Calu3 (cell line): Measurements from ENCODE around the gene CLRN2. TPM values are rescaled to one million over a fixed set of nuclear protein-coding genes. Genes with fewer than 3 reads are reported as not detected.

Experiments
- BruUV-seq: library from RNA; stranded (reverse); fragments of 400-500 nt; replicated peaks from 2 replicates; lab custom pipeline; 2021; lab: Mats Ljungman, UMichigan
- CTCF ChIA-PET: fragments of 300-600 bp; sonication (Branson Sonifier 250); formaldehyde crosslinking; loops from one replicate; lab custom pipeline; 2022; ENCODE audit warnings: antibody characterized with exemption; lab: Charles Lee
- DNase-seq: peaks from one replicate; pipeline ENCODE4 v3.0.0; 2022
- H3K27ac Mint-ChIP-seq: one replicate; pipeline ENCODE4 v1.8.0; 2022; ENCODE audit warnings: mixed read lengths; ENCODE audit not compliant: unreplicated experiment
- H3K27me3 Mint-ChIP-seq: one replicate; pipeline ENCODE4 v1.8.0; 2022; ENCODE audit warnings: mixed read lengths; ENCODE audit not compliant: unreplicated experiment
- H3K36me3 Mint-ChIP-seq: one replicate; pipeline ENCODE4 v1.8.0; 2022; ENCODE audit warnings: mild to moderate bottlenecking, moderate library complexity, mixed read lengths; ENCODE audit not compliant: insufficient read depth, unreplicated experiment
- H3K4me1 Mint-ChIP-seq: one replicate; pipeline ENCODE4 v1.8.0; 2022; ENCODE audit warnings: mild to moderate bottlenecking, low read depth, mixed read lengths; ENCODE audit not compliant: unreplicated experiment
- H3K4me3 Mint-ChIP-seq: one replicate; pipeline ENCODE4 v1.8.0; 2022; ENCODE audit warnings: mild to moderate bottlenecking, low read depth, moderate library complexity, mixed read lengths; ENCODE audit not compliant: unreplicated experiment
- H3K9me3 Mint-ChIP-seq: one replicate; pipeline ENCODE4 v1.8.0; 2022; ENCODE audit warnings: low read depth, mixed read lengths; ENCODE audit not compliant: unreplicated experiment
- CTCF ChIP-seq: fragments of 200-600 bp; IDR thresholded peaks from one replicate; pipeline ENCODE4 v1.8.0; 2022; ENCODE audit warnings: antibody characterized with exemption; ENCODE audit not compliant: unreplicated experiment
- intact Hi-C: fragments of 100-400 bp; cut with micrococcal nuclease; formaldehyde crosslinking; loops from one replicate; pipeline ENCODE4 v1.10.0; 2022; ENCODE audit not compliant: unreplicated experiment
- total RNA-seq: library from RNA; stranded (reverse); gene quantifications from 2 replicates; pipeline ENCODE4 v1.2.3, GENCODE V29; 2022

The CLRN2 gene
- total RNA-seq, 1 experiment from 2014 or later = not detected

- H3K4me3 Mint-ChIP-seq = no peak overlapping the region
- BruUV-seq = no TSS peak
- intact Hi-C loops = no loop called here
- H3K27me3 Mint-ChIP-seq = peaks cover 19% of the 10 kb centered on the region
- TF ChIP-seq CTCF = no peak
- peaks cover 5% of the 10 kb centered on the region for H3K36me3 Mint-ChIP-seq
- no peak overlapping the region for H3K27ac Mint-ChIP-seq
- DNase-seq = no peak
- CTCF ChIA-PET = no interaction called here
- no peaks in the 10 kb centered on the region for H3K4me1 Mint-ChIP-seq
- H3K9me3 Mint-ChIP-seq = no peaks in the 10 kb centered on the region
These were observed 37.5 kb downstream of the CLRN2 start for GRCh38 chr4:17552427-17552826.

- Mint-ChIP-seq H3K4me1 (no peaks in the 10 kb centered on the region), H3K27me3 (peaks cover 19% of the 10 kb centered on the region), H3K27ac (no peak overlapping the region), H3K4me3 (no peak overlapping the region), H3K36me3 (peaks cover under 1% of the 10 kb centered on the region), H3K9me3 (no peaks in the 10 kb centered on the region)
- TF ChIP-seq CTCF = no peak
- intact Hi-C loops = no loop called here
- CTCF ChIA-PET = interaction anchor here (0.7 kb wide), 1 partner anchor 59 kb away, joined by 4 read pairs; no protein-coding TSS in a partner anchor
- no peak for DNase-seq
- BruUV-seq = no TSS peak
These were observed 39.6 kb downstream of the CLRN2 start for GRCh38 chr4:17554568-17554967.

GRCh38 chr4:17556498-17556897 is 41.5 kb downstream of the CLRN2 start:
- no peaks in the 10 kb centered on the region for H3K9me3 Mint-ChIP-seq
- no peak overlapping the region for H3K27ac Mint-ChIP-seq
- intact Hi-C loops = no loop called here
- no peak for DNase-seq
- no peaks in the 10 kb centered on the region for H3K4me1 Mint-ChIP-seq
- no TSS peak for BruUV-seq
- H3K36me3 Mint-ChIP-seq = no peaks in the 10 kb centered on the region
- no peak overlapping the region for H3K4me3 Mint-ChIP-seq
- TF ChIP-seq CTCF = no peak
- CTCF ChIA-PET = no interaction called here
- peaks cover 19% of the 10 kb centered on the region for H3K27me3 Mint-ChIP-seq

- Mint-ChIP-seq H3K4me3 (no peak overlapping the region), H3K9me3 (no peaks in the 10 kb centered on the region), H3K36me3 (no peaks in the 10 kb centered on the region), H3K27ac (no peak overlapping the region), H3K27me3 (peaks cover 19% of the 10 kb centered on the region), H3K4me1 (no peaks in the 10 kb centered on the region)
- DNase-seq = no peak
- CTCF ChIA-PET = no interaction called here
- BruUV-seq = no TSS peak
- intact Hi-C loops = no loop called here
- TF ChIP-seq CTCF = no peak
These were observed 42.9 kb downstream of the CLRN2 start for GRCh38 chr4:17557880-17558279.
